NT2/D1 (cell line): Measurements from ENCODE around the gene AQP12A.

Experiments
- YY1 ChIP-seq: IDR thresholded peaks from 2 replicates; pipeline ENCODE4 v1.6.1; 2011; ENCODE audit not compliant: insufficient read length, insufficient read depth
- ZNF274 ChIP-seq: IDR thresholded peaks from 2 replicates; pipeline ENCODE4 v1.6.1; 2011; ENCODE audit warnings: mild to moderate bottlenecking, low read depth, low read length

DNA sequence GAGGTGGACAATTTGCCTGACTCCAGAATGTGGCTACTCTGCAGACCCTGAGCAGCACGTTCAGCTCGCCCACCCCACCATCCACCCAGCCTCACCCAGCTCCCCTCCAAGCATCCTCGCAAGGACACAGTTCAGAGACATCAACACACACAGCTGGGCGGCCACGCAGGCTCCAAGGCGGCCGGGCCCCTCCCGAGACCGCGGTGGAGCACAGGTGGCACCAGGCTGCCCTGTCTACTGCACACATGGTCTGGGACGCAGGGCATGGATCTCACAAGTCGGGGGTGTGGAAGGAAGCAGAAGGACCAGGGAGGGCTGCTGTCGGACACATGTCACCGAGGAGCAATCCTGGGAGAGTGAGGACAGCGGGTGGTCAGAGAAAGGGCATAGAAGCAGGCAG is 36.2 kb downstream of the AQP12A start:
- no peak for TF ChIP-seq YY1
- TF ChIP-seq ZNF274, result no peak
